GM18498 (cell line): ENCODE measurements around the gene MOV10.

Experiments used
- ATAC-seq: cut with Tn5 transposase; IDR thresholded peaks from one replicate; pipeline ENCODE4 v1.9.1; 2021; ENCODE audit warnings: mild to moderate bottlenecking, moderate library complexity; ENCODE audit not compliant: unreplicated experiment

MOV10 gene

GRCh38 chr1:112698366-112699310 is 24.2 kb downstream of the MOV10 start:
- ATAC-seq = no peak

GRCh38 chr1:112699425-112700144 is 25.1 kb downstream of the MOV10 start:
- ATAC-seq = no peak

GRCh38 chr1:112700290-112701226 is 26.1 kb downstream of the MOV10 start:
- ATAC-seq = peak; percentile 43

GRCh38 chr1:112701227-112702066 is 27.0 kb downstream of the MOV10 start:
- ATAC-seq = no peak

GRCh38 chr1:112702067-112702395 is 27.6 kb downstream of the MOV10 start:
- ATAC-seq = no peak

- ATAC-seq = no peak
These were observed 28.2 kb downstream of the MOV10 start for GRCh38 chr1:112702420-112703261.

GRCh38 chr1:112703706-112704105 is 29.2 kb downstream of the MOV10 start:
- ATAC-seq = no peak

- no peak for ATAC-seq
These were observed 30.0 kb downstream of the MOV10 start for GRCh38 chr1:112704391-112704933.

- peak; percentile 62 for ATAC-seq
These were observed 30.6 kb downstream of the MOV10 start for GRCh38 chr1:112704934-112705627.

GRCh38 chr1:112706505-112707220 is 32.2 kb downstream of the MOV10 start, which contains the start of gene RHOC:
TSS of gene RHOC (minus strand) at chr1:112707127. CDS start at chr1:112703799, 3,328 bp downstream.
- ATAC-seq = peak; percentile 80

- peak; percentile 60 for ATAC-seq
These were observed 33.0 kb downstream of the MOV10 start for GRCh38 chr1:112707221-112708001.

- no peak for ATAC-seq
These were observed 33.6 kb downstream of the MOV10 start for GRCh38 chr1:112708002-112708448.

GRCh38 chr1:112708489-112708888 is 34.0 kb downstream of the MOV10 start:
- no peak for ATAC-seq

GRCh38 chr1:112710159-112710558 is 35.7 kb downstream of the MOV10 start:
- ATAC-seq = no peak

- no peak for ATAC-seq
These were observed 36.1 kb downstream of the MOV10 start for GRCh38 chr1:112710586-112710985.

- no peak for ATAC-seq
These were observed 36.6 kb downstream of the MOV10 start for GRCh38 chr1:112711041-112711440.

- no peak for ATAC-seq
These were observed 37.2 kb downstream of the MOV10 start for GRCh38 chr1:112711670-112712069.
